Motor neuron (in vitro differentiated cells): ENCODE data around the gene SPAG16. TPM values are rescaled to one million over a fixed set of nuclear protein-coding genes. Genes with fewer than 3 reads are reported as not detected.
"Not testable (repeated sequence)": the region's sequence is repeated elsewhere in the genome, so short reads cannot be mapped to it uniquely, and the experiment has no call there.

Source experiments
- ATAC-seq, 8 experiments: fragments of 200-7000 bp; cut with Tn5 transposase; replicated peaks in 6 of 8; 2 replicates each; pipeline ENCODE4 v1.8.0; 2021; ENCODE audit warnings: mild to moderate bottlenecking in 8 of 8, moderate library complexity in 8 of 8
- H3K27ac ChIP-seq, 2 donors: fragments of 250-450 bp; sonication (Bioruptor Pico); 2 replicates each; pipeline ENCODE4 v1.9.0; 2021; ENCODE audit warnings: antibody characterized with exemption in 2 of 2, mild to moderate bottlenecking in 2 of 2, moderate library complexity in 1 of 2
- H3K4me1 ChIP-seq, 2 donors: fragments of 250-450 bp; sonication (Bioruptor Pico); replicated peaks in 1 of 2; 2 replicates each; pipeline ENCODE4 v1.6.1; 2021; ENCODE audit warnings: antibody characterized with exemption in 2 of 2, mild to moderate bottlenecking in 2 of 2, moderate library complexity in 1 of 2
- H3K4me3 ChIP-seq, 5 donors: fragments of 250-450 bp; sonication (Bioruptor Pico); 2 replicates each; pipeline ENCODE4 v1.9.0; 2021; ENCODE audit warnings: antibody characterized with exemption in 5 of 5, mild to moderate bottlenecking in 5 of 5, moderate library complexity in 4 of 5
- WGBS, 10 experiments: fragments of 450-650 bp; shearing (Covaris generic); methylation state at CpG; one replicate each; pipeline ENCODE4 v1.0.0; 2022; 5-methylcytosine and 5-hydroxymethylcytosine counted together
- in situ Hi-C, 9 experiments: fragments of 400-800 bp; cut with MboI; loops; one replicate each; pipeline ENCODE4 v1.15.0; 2021; ENCODE audit warnings: low sequenced_read_pairs in 9 of 9, low pct_unique_long_range_greater_than_20kb in 2 of 9; ENCODE audit not compliant: unreplicated experiment in 9 of 9
- total RNA-seq, 8 experiments: library from RNA; unstranded; fragments of 300-600 nt; gene quantifications; 2 replicates each; pipeline versions ENCODE4 v1.2.3 to v1.2.4, GENCODE V29; 2022

SPAG16 gene
- total RNA-seq, 8 experiments from 2014 or later = 13.2 to 123 (median 34.7) TPM

DNA sequence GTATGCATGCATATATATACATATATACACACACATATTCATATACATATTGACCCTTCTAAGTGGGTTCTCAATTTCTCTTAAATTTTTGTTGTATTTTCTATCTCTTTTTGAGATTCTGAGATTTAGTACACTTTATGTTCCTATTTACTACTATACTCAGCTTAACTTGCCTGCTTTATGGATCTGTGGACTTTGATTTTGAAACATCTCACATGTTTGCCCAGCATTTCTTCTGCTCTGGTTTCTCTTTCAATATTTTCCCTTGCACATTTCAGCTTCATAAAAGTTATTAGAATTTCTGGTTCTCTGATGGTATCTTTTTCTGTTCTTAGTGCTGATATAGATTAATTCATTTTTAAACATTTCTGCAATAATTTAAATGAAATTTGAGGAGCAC is 380.6 kb downstream of the SPAG16 start:
- no peak for ATAC-seq
- Histone ChIP-seq H3K27ac (no peak overlapping the region), H3K4me3 (no peak overlapping the region), H3K4me1 (no peaks in the 10 kb centered on the region)
- in situ Hi-C loops = no loop called here

GRCh38 chr2:213669657-213670056 is 385.4 kb downstream of the SPAG16 start:
- WGBS, 10 experiments = 0 to 100% (median 87%) methylated on average over 2 to 4 of the region's 4 CpGs; no CpG with 5 or more reads in 1 of the 10 experiments
- in situ Hi-C loops = no loop called here
- no peak for ATAC-seq
- Histone ChIP-seq H3K4me3 (no peak overlapping the region), H3K27ac (no peak overlapping the region), H3K4me1 (no peaks in the 10 kb centered on the region)

- no peaks in the 10 kb centered on the region for H3K4me1 ChIP-seq
- 0 to 100% (median 75%) methylated on average over 1 to 4 of the region's 6 CpGs; no CpG with 5 or more reads in 1 of the 10 experiments for WGBS, 10 experiments
- ATAC-seq = no peak
- no peak overlapping the region for H3K4me3 ChIP-seq
- no peak overlapping the region for H3K27ac ChIP-seq
- in situ Hi-C loops = no loop called here
Observed at GRCh38 chr2:213678437-213679218, 394.4 kb downstream of the SPAG16 start.

DNA sequence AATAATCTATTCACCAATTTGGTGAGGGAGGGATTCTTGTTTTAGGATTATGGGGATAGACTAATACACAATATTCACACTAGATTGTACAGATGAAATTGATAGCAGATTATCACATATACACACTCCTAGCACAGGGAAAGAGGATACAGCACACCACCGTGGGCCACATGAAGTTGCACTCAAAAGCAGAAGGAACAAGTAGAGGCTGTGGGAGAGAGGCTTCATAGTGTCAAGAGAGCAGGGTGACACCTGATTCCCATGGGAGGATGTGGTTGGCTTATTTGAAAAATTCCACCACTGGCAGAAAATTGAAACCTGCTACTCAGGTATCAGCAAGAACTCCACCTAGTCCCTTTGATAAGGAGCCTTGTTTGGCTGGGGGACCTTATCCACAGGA is 395.6 kb downstream of the SPAG16 start:
- ATAC-seq = no peak
- in situ Hi-C loops = no loop called here
- WGBS, 10 experiments = 0 to 100% (median 33%) methylated on average over 1 of the region's 1 CpG; no CpG with 5 or more reads in 5 of the 10 experiments
- H3K27ac ChIP-seq = no peak overlapping the region
- H3K4me3 ChIP-seq = no peak overlapping the region
- H3K4me1 ChIP-seq = no peaks in the 10 kb centered on the region

DNA sequence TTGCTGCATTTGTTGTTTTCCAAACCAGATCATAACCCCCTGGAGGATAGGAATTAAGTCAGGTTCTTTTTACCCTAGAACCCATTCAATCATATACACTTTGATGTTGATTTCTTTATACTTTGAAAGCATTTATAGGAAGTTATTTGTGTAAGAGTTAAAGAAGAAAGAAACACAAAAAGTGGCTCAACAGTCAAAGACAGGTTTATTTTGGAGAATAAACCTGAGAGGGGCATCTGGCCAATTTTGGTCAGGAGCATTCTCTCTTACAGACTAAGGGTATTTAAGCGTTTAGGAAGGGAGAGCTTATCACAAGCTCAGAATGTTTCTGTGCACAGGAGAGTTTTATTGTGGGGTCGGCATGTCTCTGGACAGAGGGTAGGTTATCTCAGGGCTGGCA is 398.0 kb downstream of the SPAG16 start:
- Histone ChIP-seq H3K4me3 (no peak overlapping the region), H3K27ac (no peak overlapping the region), H3K4me1 (no peaks in the 10 kb centered on the region)
- 0 to 100% (median 62%) methylated on average over 1 to 2 of the region's 2 CpGs; no CpG with 5 or more reads in 2 of the 10 experiments for WGBS, 10 experiments
- in situ Hi-C loops = no loop called here
- ATAC-seq = no peak

DNA sequence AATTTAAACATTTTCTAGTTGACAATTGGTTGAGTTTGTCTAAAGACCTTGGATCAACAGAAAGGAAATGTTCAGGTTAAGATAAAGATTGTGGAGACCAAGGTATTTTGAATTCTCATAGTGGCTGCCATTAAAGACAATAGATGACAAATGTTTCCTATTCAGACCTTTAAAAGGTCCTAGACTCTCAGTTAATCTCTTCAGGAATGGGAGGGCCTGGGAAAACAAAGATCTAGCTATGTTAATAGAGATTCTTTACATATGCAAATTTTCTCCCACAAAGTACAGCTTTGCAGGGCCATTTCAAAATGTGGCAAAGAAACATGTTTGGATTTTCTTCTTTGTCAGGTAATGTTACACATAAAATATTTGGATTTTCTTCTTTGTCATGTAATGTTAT is 403.9 kb downstream of the SPAG16 start:
- Histone ChIP-seq H3K4me3 (no peak overlapping the region), H3K4me1 (peaks cover 2 to 8% of the 10 kb centered on the region in 2 donors), H3K27ac (no peak overlapping the region)
- in situ Hi-C loops = no loop called here
- peak in 5 of 8 experiments; percentile 39 to 63 (median 49) for ATAC-seq

- ATAC-seq, H3K4me3 ChIP-seq, H3K27ac ChIP-seq, in situ Hi-C loops, H3K4me1 ChIP-seq: not testable (repeated sequence)
- WGBS, 10 experiments = 16 to 90% (median 62%) methylated on average over 1 to 3 of the region's 3 CpGs; no CpG with 5 or more reads in 3 of the 10 experiments
Observed at GRCh38 chr2:213688825-213689224, 404.6 kb downstream of the SPAG16 start.

DNA sequence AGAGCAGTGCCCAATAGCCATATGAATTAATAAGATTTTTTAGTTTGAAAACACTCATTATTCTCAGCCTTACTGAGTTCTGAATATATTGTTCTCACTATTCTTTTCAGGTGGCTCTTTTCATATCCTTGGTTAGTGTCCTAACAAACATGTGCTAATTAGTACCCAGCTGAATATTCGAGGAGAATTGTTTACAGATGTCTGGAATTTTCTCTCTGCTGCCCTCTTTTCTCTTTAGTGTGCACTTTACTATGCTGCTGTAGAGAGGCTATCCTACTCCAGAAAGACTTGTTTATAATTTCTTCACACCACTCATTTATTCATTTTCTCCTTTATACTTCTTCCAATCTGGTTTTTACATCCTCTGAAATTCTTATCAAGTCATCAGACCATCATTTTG is 405.3 kb downstream of the SPAG16 start:
- peaks cover 2 to 8% of the 10 kb centered on the region in 2 donors for H3K4me1 ChIP-seq
- peak in 4 of 8 experiments; percentile 48 to 81 (median 58) for ATAC-seq
- no peak overlapping the region for H3K27ac ChIP-seq
- no peak overlapping the region for H3K4me3 ChIP-seq
- in situ Hi-C loops = no loop called here
- WGBS, 10 experiments = 0 to 88% (median 11%) methylated on average over 1 of the region's 1 CpG; no CpG with 5 or more reads in 1 of the 10 experiments

DNA sequence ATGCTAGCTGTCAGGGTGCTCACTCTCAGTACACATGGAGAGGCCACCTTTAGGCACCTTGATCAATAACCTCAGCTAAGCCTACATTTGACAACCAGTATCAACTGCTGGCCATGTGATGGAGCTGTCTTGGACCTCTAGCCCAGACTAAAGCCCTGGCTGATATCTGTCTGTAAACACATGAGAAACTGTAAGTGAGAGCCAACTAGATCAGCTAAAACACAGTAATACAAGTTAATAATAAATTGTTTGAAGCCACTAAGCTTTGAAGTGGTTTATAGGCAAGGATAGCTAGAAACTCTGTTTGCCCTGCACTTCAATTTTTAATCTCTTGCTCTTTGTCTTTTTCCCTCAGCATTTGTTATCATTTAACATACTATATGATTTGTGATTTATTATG is 407.1 kb downstream of the SPAG16 start:
- Histone ChIP-seq H3K4me1 (peaks cover 2 to 8% of the 10 kb centered on the region in 2 donors), H3K27ac (no peak overlapping the region), H3K4me3 (no peak overlapping the region)
- in situ Hi-C loops = no loop called here
- no peak for ATAC-seq

DNA sequence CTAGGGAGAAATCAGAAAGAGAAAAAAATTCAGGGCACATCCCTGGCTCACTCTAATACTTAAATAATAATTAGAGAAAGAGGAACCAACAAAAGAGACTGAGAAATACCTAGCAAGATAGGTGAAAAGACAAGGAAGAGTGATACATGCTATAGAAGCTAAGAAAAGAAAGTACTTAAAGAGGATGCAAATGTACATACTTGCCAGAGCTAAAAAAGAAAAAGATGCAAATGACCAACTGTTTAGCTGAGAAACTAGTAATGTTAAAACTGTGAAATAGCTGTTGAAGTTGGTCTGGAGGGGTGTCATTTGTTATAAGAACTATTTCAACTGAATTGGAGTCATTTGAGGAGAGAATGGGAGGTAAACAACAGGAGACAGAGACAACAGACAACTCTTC is 412.2 kb downstream of the SPAG16 start:
- Histone ChIP-seq H3K27ac (no peak overlapping the region), H3K4me3 (no peak overlapping the region), H3K4me1 (no peaks in the 10 kb centered on the region)
- in situ Hi-C loops = no loop called here
- ATAC-seq = no peak

DNA sequence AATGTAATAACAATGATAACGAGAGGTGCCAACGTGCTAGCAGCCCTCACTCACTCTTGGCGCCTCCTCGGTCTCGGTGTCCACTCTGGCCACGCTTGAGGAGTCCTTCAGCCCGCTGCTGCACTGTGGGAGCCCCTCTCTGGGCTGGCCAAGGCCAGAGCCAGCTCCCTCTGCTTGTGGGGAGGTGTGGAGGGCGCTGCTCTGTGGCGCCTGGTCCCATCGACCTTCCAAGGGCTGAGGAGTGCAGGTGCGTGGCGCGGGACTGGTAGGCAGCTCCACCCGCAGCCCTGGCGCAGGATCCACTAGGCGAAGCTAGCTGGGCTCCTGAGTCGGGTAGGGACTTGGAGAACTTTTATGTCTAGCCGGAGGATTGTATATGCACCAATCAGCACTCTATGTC is 417.1 kb downstream of the SPAG16 start:
- WGBS, 10 experiments = 29 to 93% (median 84%) methylated on average over 1 to 4 of the region's 18 CpGs; no CpG with 5 or more reads in 4 of the 10 experiments
- in situ Hi-C loops = not testable (repeated sequence)

DNA sequence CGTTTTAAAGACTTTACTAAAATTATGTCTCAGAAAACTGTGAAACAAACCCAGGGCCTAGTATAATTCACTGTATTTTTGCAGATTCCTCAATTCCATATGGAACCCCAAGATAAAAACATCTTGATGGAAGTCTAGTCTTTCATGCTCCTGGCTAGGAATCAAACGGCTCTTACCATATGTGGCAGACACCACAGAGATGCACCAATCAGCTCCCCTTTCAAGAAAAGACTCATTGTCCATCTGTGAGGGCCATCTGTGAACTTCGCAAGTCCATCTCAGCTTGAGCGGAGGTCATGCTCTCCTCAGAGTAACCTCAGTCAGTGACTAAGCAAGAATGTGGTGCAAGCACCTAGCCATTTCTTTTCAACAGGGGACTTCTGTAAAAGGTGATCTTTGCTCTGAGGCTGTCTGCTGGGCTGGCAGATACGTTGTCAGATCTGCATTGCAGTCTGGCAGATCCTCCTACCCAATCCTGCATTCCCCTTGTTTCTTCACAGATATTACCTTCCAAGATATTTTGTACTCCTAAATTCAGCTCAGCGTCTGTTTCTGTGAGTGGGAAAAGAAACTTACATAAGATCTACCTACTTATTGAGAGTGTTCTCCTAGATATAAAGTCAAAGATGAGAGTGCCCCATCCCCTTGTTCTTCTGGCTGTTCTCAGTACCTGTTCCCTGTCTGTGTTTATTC is 419.3 kb downstream of the SPAG16 start:
- no peak overlapping the region for H3K4me3 ChIP-seq
- WGBS, 10 experiments = 20 to 91% (median 57%) methylated on average over 1 to 6 of the region's 6 CpGs; no CpG with 5 or more reads in 1 of the 10 experiments
- no peaks in the 10 kb centered on the region for H3K4me1 ChIP-seq
- no peak overlapping the region for H3K27ac ChIP-seq
- no peak for ATAC-seq
- in situ Hi-C loops = no loop called here

More for the DNA sequence above, 417.1 kb downstream of the SPAG16 start:
- not testable (repeated sequence) for ATAC-seq, H3K4me1 ChIP-seq, H3K27ac ChIP-seq, H3K4me3 ChIP-seq

DNA sequence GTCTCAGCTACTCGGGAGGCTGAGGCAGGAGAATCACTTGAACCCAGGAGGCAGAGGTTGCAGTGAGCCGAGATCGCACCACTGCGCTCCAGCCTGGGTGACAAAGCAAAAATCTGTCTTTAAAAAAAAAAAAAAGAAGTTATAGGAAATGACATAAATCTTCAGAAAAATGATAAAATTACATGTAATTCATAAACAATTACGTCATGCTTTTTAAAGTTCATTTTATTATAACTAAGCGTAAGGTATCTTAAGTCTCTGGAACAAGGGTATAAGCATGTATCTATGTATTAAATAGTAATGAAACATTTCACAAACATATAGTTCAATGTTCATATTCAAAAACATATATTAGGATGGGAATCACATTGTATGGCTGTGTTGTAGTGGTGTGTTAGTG is 425.9 kb downstream of the SPAG16 start:
- Histone ChIP-seq H3K27ac (no peak overlapping the region), H3K4me3 (no peak overlapping the region), H3K4me1 (no peaks in the 10 kb centered on the region)
- no peak for ATAC-seq
- in situ Hi-C loops = no loop called here
- 35 to 100% (median 67%) methylated on average over 2 to 6 of the region's 6 CpGs; no CpG with 5 or more reads in 3 of the 10 experiments for WGBS, 10 experiments
